ENCODE data around the gene DEK.

Gene DEK

GRCh38 chr6:18281564-18281963 lies 17.2 kb upstream of the DEK start:
- Histone ChIP-seq H3K4me3 (ENCODE audit: insufficient read depth, low read length, poor library complexity, severe bottlenecking) (no peak overlapping the region), H3K36me3 (ENCODE audit: low read length) (no peaks in the 10 kb centered on the region), H3K79me2 (ENCODE audit: insufficient read depth, low read length) (no peaks in the 10 kb centered on the region), H3F3A (ENCODE audit: insufficient read depth) (no peaks in the 10 kb centered on the region), H3K4me2 (ENCODE audit: low read depth, low read length, poor library complexity, severe bottlenecking) (no peak overlapping the region), H3K27me3 (ENCODE audit: low read length) (no peaks in the 10 kb centered on the region), H3K27ac (ENCODE audit: low read depth, low read length) (no peak overlapping the region), H3K9me2 (replicated peaks; ENCODE audit: insufficient read depth, low read length) (no peaks in the 10 kb centered on the region), H2AFZ (ENCODE audit: low read depth, low read length, severe bottlenecking) (no peak overlapping the region), H3K9ac (ENCODE audit: low read length) (no peak overlapping the region), H4K20me1 (ENCODE audit: low read depth, low read length) (no peaks in the 10 kb centered on the region), H3K9me3 (ENCODE audit: insufficient read depth, low read length) (no peaks in the 10 kb centered on the region)
- TF ChIP-seq CTCF (IDR thresholded peaks at IDR 0.05; ENCODE audit: insufficient read depth, low read length, poor library complexity, severe bottlenecking): no peak
- TF ChIP-seq EZH2phosphoT487 (conservative IDR thresholded peaks at IDR 0.05; ENCODE audit: low read length): no peak

- TF ChIP-seq EZH2phosphoT487 (conservative IDR thresholded peaks at IDR 0.05; ENCODE audit: low read length): no peak
- TF ChIP-seq CTCF (IDR thresholded peaks at IDR 0.05; ENCODE audit: insufficient read depth, low read length, poor library complexity, severe bottlenecking): no peak
- Histone ChIP-seq H3F3A (ENCODE audit: insufficient read depth) (no peaks in the 10 kb centered on the region), H2AFZ (ENCODE audit: low read depth, low read length, severe bottlenecking) (no peak overlapping the region), H4K20me1 (ENCODE audit: low read depth, low read length) (no peaks in the 10 kb centered on the region), H3K27me3 (ENCODE audit: low read length) (no peaks in the 10 kb centered on the region), H3K9me3 (ENCODE audit: insufficient read depth, low read length) (no peaks in the 10 kb centered on the region), H3K36me3 (ENCODE audit: low read length) (no peaks in the 10 kb centered on the region), H3K9ac (ENCODE audit: low read length) (no peak overlapping the region), H3K9me2 (replicated peaks; ENCODE audit: insufficient read depth, low read length) (no peaks in the 10 kb centered on the region), H3K27ac (ENCODE audit: low read depth, low read length) (no peak overlapping the region), H3K4me3 (ENCODE audit: insufficient read depth, low read length, poor library complexity, severe bottlenecking) (no peak overlapping the region), H3K4me2 (ENCODE audit: low read depth, low read length, poor library complexity, severe bottlenecking) (no peak overlapping the region), H3K79me2 (ENCODE audit: insufficient read depth, low read length) (no peaks in the 10 kb centered on the region)
These were observed 15.8 kb upstream of the DEK start for GRCh38 chr6:18280084-18280483.

- Histone ChIP-seq H3F3A (ENCODE audit: insufficient read depth) (no peaks in the 10 kb centered on the region), H3K9me3 (ENCODE audit: insufficient read depth, low read length) (no peaks in the 10 kb centered on the region), H3K4me3 (ENCODE audit: insufficient read depth, low read length, poor library complexity, severe bottlenecking) (no peak overlapping the region), H3K9me2 (replicated peaks; ENCODE audit: insufficient read depth, low read length) (no peaks in the 10 kb centered on the region), H4K20me1 (ENCODE audit: low read depth, low read length) (no peaks in the 10 kb centered on the region), H3K4me2 (ENCODE audit: low read depth, low read length, poor library complexity, severe bottlenecking) (no peak overlapping the region), H3K9ac (ENCODE audit: low read length) (no peak overlapping the region), H3K79me2 (ENCODE audit: insufficient read depth, low read length) (no peaks in the 10 kb centered on the region), H3K27ac (ENCODE audit: low read depth, low read length) (no peak overlapping the region), H3K27me3 (ENCODE audit: low read length) (no peaks in the 10 kb centered on the region), H3K36me3 (ENCODE audit: low read length) (no peaks in the 10 kb centered on the region), H2AFZ (ENCODE audit: low read depth, low read length, severe bottlenecking) (no peak overlapping the region)
- TF ChIP-seq CTCF (IDR thresholded peaks at IDR 0.05; ENCODE audit: insufficient read depth, low read length, poor library complexity, severe bottlenecking): no peak
- no peak for TF ChIP-seq EZH2phosphoT487 (conservative IDR thresholded peaks at IDR 0.05; ENCODE audit: low read length)
These were observed 15.1 kb upstream of the DEK start for GRCh38 chr6:18279422-18279821.
